GM12892 (cell line): ENCODE results near the gene C1QL1.

Source experiments
- POLR2A ChIP-seq: IDR thresholded peaks from 2 replicates; pipeline ENCODE4 v1.6.1; 2011; ENCODE audit warnings: low read depth, low read length, control low read depth
- POLR2AphosphoS5 ChIP-seq: IDR thresholded peaks from 2 replicates; pipeline ENCODE4 v1.6.1; 2011; ENCODE audit warnings: low read depth, low read length, control low read depth
- TAF1 ChIP-seq: IDR thresholded peaks from 2 replicates; pipeline ENCODE4 v1.6.1; 2011; ENCODE audit warnings: low read depth, mild to moderate bottlenecking, control low read depth, low read length, borderline replicate concordance

DNA sequence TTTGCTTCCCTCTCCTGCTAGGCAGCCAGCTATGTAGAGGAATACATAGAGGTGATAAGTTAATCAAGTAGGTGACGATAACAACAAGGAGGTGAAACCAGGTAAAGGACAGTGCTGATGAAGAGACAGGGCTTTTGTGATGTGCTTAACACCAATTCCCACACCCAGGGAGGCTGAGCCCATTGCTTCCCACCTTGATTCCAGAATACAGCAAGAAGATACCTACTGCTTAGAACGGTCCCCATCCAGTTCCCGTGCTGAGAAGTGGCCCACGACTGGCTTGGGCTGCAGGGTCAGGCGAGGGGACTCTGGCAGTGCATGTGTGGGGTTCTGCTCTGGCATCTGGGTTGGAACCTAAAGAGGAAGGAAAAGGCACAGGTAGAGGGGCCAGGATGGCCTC lies 36.7 kb downstream of the C1QL1 start:
- no peak for TF ChIP-seq POLR2AphosphoS5
- no peak for TF ChIP-seq POLR2A
- TF ChIP-seq TAF1 = no peak
